GM23338 (cell line): Measurements from ENCODE around the gene P2RY8. TPM values are rescaled to one million over a fixed set of nuclear protein-coding genes. Genes with fewer than 3 reads are reported as not detected.

Experiments used
- ATAC-seq: fragments of 200-7000 bp; cut with Tn5 transposase; 3 replicates; pipeline ENCODE4 v1.9.1; 2020
- DNase-seq: peaks from one replicate; pipeline ENCODE4 v3.0.0-alpha.2; 2015; ENCODE audit warnings: low spot score
- H2AFZ ChIP-seq: fragments of 200-600 bp; sonication (generic); 2 replicates; pipeline ENCODE4 v1.8.0; 2016; ENCODE audit warnings: antibody characterized with exemption, mild to moderate bottlenecking, moderate library complexity
- H3F3A ChIP-seq: fragments of 200-600 bp; sonication (generic); replicated peaks from 2 replicates; pipeline ENCODE4 v1.8.0; 2017; ENCODE audit warnings: antibody characterized with exemption, mixed run types, low read depth
- H3K27ac ChIP-seq: fragments of 200-600 bp; sonication (generic); 2 replicates; pipeline ENCODE4 v1.6.1; 2016; ENCODE audit warnings: low read depth
- H3K27me3 ChIP-seq: fragments of 200-600 bp; sonication (generic); 2 replicates; pipeline ENCODE4 v1.8.0; 2016; ENCODE audit warnings: mild to moderate bottlenecking, mixed run types, moderate library complexity; ENCODE audit not compliant: insufficient read depth
- H3K36me3 ChIP-seq: fragments of 200-600 bp; sonication (generic); 2 replicates; pipeline ENCODE4 v1.8.0; 2016; ENCODE audit warnings: mild to moderate bottlenecking; ENCODE audit not compliant: insufficient read depth
- H3K4me1 ChIP-seq: fragments of 200-600 bp; sonication (generic); 2 replicates; pipeline ENCODE4 v1.8.0; 2016; ENCODE audit warnings: mild to moderate bottlenecking, moderate library complexity; ENCODE audit not compliant: insufficient read depth
- H3K4me2 ChIP-seq: fragments of 200-600 bp; sonication (generic); 2 replicates; pipeline ENCODE4 v1.7.1; 2017; ENCODE audit warnings: mixed run types
- H3K4me3 ChIP-seq: fragments of 200-600 bp; sonication (generic); 2 replicates; pipeline ENCODE4 v1.6.1; 2016; ENCODE audit warnings: mixed run types
- H3K79me2 ChIP-seq: fragments of 200-600 bp; sonication (generic); replicated peaks from 2 replicates; pipeline ENCODE4 v1.8.0; 2017; ENCODE audit warnings: mild to moderate bottlenecking; ENCODE audit not compliant: insufficient read depth
- H3K9me2 ChIP-seq: fragments of 200-600 bp; sonication (generic); 2 replicates; pipeline ENCODE4 v1.8.0; 2017; ENCODE audit not compliant: insufficient read depth
- H4K20me1 ChIP-seq: fragments of 200-600 bp; sonication (generic); replicated peaks from 2 replicates; pipeline ENCODE4 v1.8.0; 2017; ENCODE audit warnings: mild to moderate bottlenecking; ENCODE audit not compliant: insufficient read depth
- H3K27ac Mint-ChIP-seq: 2 replicates; pipeline ENCODE4 v1.8.0; 2020; ENCODE audit warnings: inconsistent platforms, mild to moderate bottlenecking, moderate library complexity, mixed read lengths
- H3K27me3 Mint-ChIP-seq: 3 replicates; pipeline ENCODE4 v1.8.0; 2022; ENCODE audit warnings: low read depth, mild to moderate bottlenecking, moderate library complexity, mixed read lengths, inconsistent platforms; ENCODE audit not compliant: insufficient read depth, poor library complexity
- H3K36me3 Mint-ChIP-seq: 3 replicates; pipeline ENCODE4 v1.8.0; 2021; ENCODE audit warnings: low read depth, mild to moderate bottlenecking, inconsistent platforms, moderate library complexity, mixed read lengths
- H3K4me1 Mint-ChIP-seq: 3 replicates; pipeline ENCODE4 v1.8.0; 2020; ENCODE audit warnings: mild to moderate bottlenecking, inconsistent platforms, mixed read lengths
- H3K4me3 Mint-ChIP-seq: 3 replicates; pipeline ENCODE4 v1.8.0; 2021; ENCODE audit warnings: moderate library complexity, mild to moderate bottlenecking, inconsistent platforms, mixed read lengths
- H3K9me3 Mint-ChIP-seq: 3 replicates; pipeline ENCODE4 v1.8.0; 2020; ENCODE audit warnings: moderate library complexity, mild to moderate bottlenecking, inconsistent platforms, mixed read lengths
- CREB1 ChIP-seq: fragments of 250-450 bp; sonication (Bioruptor Pico); IDR thresholded peaks from 2 replicates; pipeline ENCODE4 v1.5.0; 2020; ENCODE audit warnings: low read depth, mild to moderate bottlenecking, moderate library complexity
- CTCF ChIP-seq, 2 experiments: fragments of 200-600 bp in 1 of 2; sonication (generic) in 1 of 2; conservative IDR thresholded peaks; 2 replicates each; pipeline versions ENCODE4 v1.5.1 to v1.6.1; 2016 to 2017; ENCODE audit warnings: antibody characterized with exemption in 2 of 2, low read depth in 2 of 2, mild to moderate bottlenecking in 2 of 2, moderate library complexity in 1 of 2
- ETS1 ChIP-seq: IDR thresholded peaks from 2 replicates; pipeline ENCODE4 v1.6.1; 2016; ENCODE audit warnings: antibody characterized with exemption
- EZH2 ChIP-seq: fragments of 200-600 bp; sonication (generic); IDR thresholded peaks from one replicate; pipeline ENCODE4 v1.8.0; 2017; ENCODE audit warnings: antibody characterized with exemption, mild to moderate bottlenecking, low read depth; ENCODE audit not compliant: unreplicated experiment
- EZH2phosphoT487 ChIP-seq: fragments of 200-600 bp; sonication (generic); IDR thresholded peaks from one replicate; pipeline ENCODE4 v1.8.1; 2018; ENCODE audit warnings: antibody characterized with exemption; ENCODE audit not compliant: unreplicated experiment
- JUNB ChIP-seq: IDR thresholded peaks from one replicate; pipeline ENCODE4 v1.6.1; 2016; ENCODE audit warnings: antibody characterized with exemption; ENCODE audit not compliant: unreplicated experiment
- NANOG ChIP-seq: IDR thresholded peaks from 2 replicates; pipeline ENCODE4 v1.6.1; 2016; ENCODE audit warnings: antibody characterized with exemption, borderline replicate concordance
- POLR2AphosphoS5 ChIP-seq: IDR thresholded peaks from 2 replicates; pipeline ENCODE4 v1.6.1; 2016; ENCODE audit warnings: antibody characterized with exemption, low read depth
- REST ChIP-seq: IDR thresholded peaks from one replicate; pipeline ENCODE4 v1.6.1; 2018; ENCODE audit warnings: antibody characterized with exemption; ENCODE audit not compliant: unreplicated experiment
- STAT1 ChIP-seq: IDR thresholded peaks from one replicate; pipeline ENCODE4 v1.6.1; 2016; ENCODE audit warnings: antibody characterized with exemption; ENCODE audit not compliant: unreplicated experiment
- ZNF114 ChIP-seq: fragments of 250-450 bp; sonication (Bioruptor Pico); IDR thresholded peaks from 2 replicates; pipeline ENCODE4 v1.5.0; 2020; ENCODE audit warnings: mild to moderate bottlenecking, moderate library complexity
- ZNF331 ChIP-seq: fragments of 250-450 bp; sonication (Bioruptor Pico); IDR thresholded peaks from 2 replicates; pipeline ENCODE4 v1.5.0; 2020; ENCODE audit warnings: low read depth, mild to moderate bottlenecking, moderate library complexity
- ZNF462 ChIP-seq: fragments of 250-450 bp; sonication (Bioruptor Pico); IDR thresholded peaks from 2 replicates; pipeline ENCODE4 v1.5.0; 2020; ENCODE audit warnings: mild to moderate bottlenecking, moderate library complexity
- polyA plus RNA-seq: library from polyadenylated mRNA; unstranded; fragments of >200 nt; fragmentation: Nextera tagmentation; extraction: Ambion mirVana; gene quantifications from 2 replicates; pipeline ENCODE4 v1.2.1, GENCODE V29; 2016
- total RNA-seq: library from RNA; depleted of rRNA; stranded (reverse); fragments of >200 nt; shearing (Covaris generic); gene quantifications from 2 replicates; pipeline ENCODE4 v1.2.3, GENCODE V29; 2014

P2RY8 gene
- total and polyA plus RNA-seq, 2 experiments from 2014 or later = 0.24 TPM; not detected in 1

- H3K36me3 ChIP-seq = no peaks in the 10 kb centered on the region
- no peaks in the 10 kb centered on the region for H3K79me2 ChIP-seq
- H3K4me1 ChIP-seq = no peaks in the 10 kb centered on the region
- no peak overlapping the region for H3K4me3 ChIP-seq
- H3K9me3 Mint-ChIP-seq = peaks cover 60% of the 10 kb centered on the region
- no peak overlapping the region for H3K27ac ChIP-seq
- no peaks in the 10 kb centered on the region for H3F3A ChIP-seq
- ATAC-seq (no peak), DNase-seq (no peak)
- H3K36me3 Mint-ChIP-seq = peaks cover 5% of the 10 kb centered on the region; the same call in 2 of the 3 replicates
- no peaks in the 10 kb centered on the region for H3K4me1 Mint-ChIP-seq
- H3K4me2 ChIP-seq = no peak overlapping the region
- H4K20me1 ChIP-seq = no peaks in the 10 kb centered on the region
- TF ChIP-seq ZNF114 (no peak), ZNF462 (CRISPR knock-in tag) (no peak), JUNB (no peak), REST (no peak), ETS1 (no peak), CTCF (conservative IDR thresholded peaks at IDR 0.05; ENCODE audit: low read depth in 2 of 2) (no peak), ZNF331 (CRISPR knock-in tag) (no peak), NANOG (no peak), EZH2 (no peak), STAT1 (no peak), EZH2phosphoT487 (no peak), POLR2AphosphoS5 (no peak), CREB1 (CRISPR knock-in tag) (no peak)
- no peak overlapping the region for H3K4me3 Mint-ChIP-seq
- no peak overlapping the region for H3K27ac Mint-ChIP-seq
- no peaks in the 10 kb centered on the region for H3K27me3 Mint-ChIP-seq
- H3K9me2 ChIP-seq = no peaks in the 10 kb centered on the region
- H2AFZ ChIP-seq = no peak overlapping the region
- H3K27me3 ChIP-seq = no peaks in the 10 kb centered on the region
Measured at GRCh38 chrX:1511829-1512228, 25.2 kb downstream of the P2RY8 start.
